SK-N-SH (cell line): ENCODE data around the gene SPEF1. TPM values are rescaled to one million over a fixed set of nuclear protein-coding genes. Genes with fewer than 3 reads are reported as not detected.

Experiments used
- CTCF ChIA-PET: fragments of 300-600, 350-600 bp; formaldehyde crosslinking; extraction: SDS; loops from one replicate; lab custom pipeline; 2021; lab: Yijun Ruan, JAX
- POLR2A ChIA-PET: fragments of 350-600 bp; sonication (Branson Sonifier 250); formaldehyde crosslinking; extraction: SDS; loops from one replicate; lab custom pipeline; 2020; ENCODE audit warnings: antibody characterized with exemption, inconsistent platforms; lab: Yijun Ruan, JAX
- DNase-seq: peaks from one replicate; pipeline ENCODE4 v3.0.0; 2012
- H2AFZ ChIP-seq: fragments of 200-600 bp; sonication (generic); 2 replicates; pipeline ENCODE4 v1.8.1; 2016; ENCODE audit warnings: antibody characterized with exemption, mild to moderate bottlenecking, low read depth
- H3F3A ChIP-seq: fragments of 200-600 bp; sonication (generic); replicated peaks from 2 replicates; pipeline ENCODE3; 2016; ENCODE audit warnings: antibody characterized with exemption, mild to moderate bottlenecking; ENCODE audit not compliant: insufficient read depth
- H3K27ac ChIP-seq, 2 experiments: fragments of 200-500 bp in 1 of 2; fragments of 200-600 bp in 1 of 2; sonication (Bioruptor generic) in 1 of 2; sonication (generic), shearing (Covaris generic) in 1 of 2; 2 replicates each; pipeline versions ENCODE4 v1.5.1 to v1.6.1; 2014 to 2016; ENCODE audit warnings: low read depth in 2 of 2, inconsistent platforms in 1 of 2, low read length in 1 of 2, mild to moderate bottlenecking in 1 of 2, mixed read lengths in 1 of 2
- H3K27me3 ChIP-seq: fragments of 200-600 bp; sonication (generic), shearing (Covaris generic); 2 replicates; pipeline ENCODE4 v1.6.1; 2016; ENCODE audit warnings: mixed run types; ENCODE audit not compliant: insufficient read depth
- H3K36me3 ChIP-seq, 2 experiments: fragments of 200-500 bp in 1 of 2; fragments of 200-600 bp in 1 of 2; sonication (Bioruptor generic) in 1 of 2; sonication (generic) in 1 of 2; replicated peaks in 1 of 2; 2 replicates each; pipeline versions ENCODE3 to v1.5.1; 2014 to 2016; ENCODE audit warnings: low read length in 1 of 2, mild to moderate bottlenecking in 1 of 2; ENCODE audit not compliant: insufficient read depth in 2 of 2, control insufficient read depth in 1 of 2
- H3K4me1 ChIP-seq, 2 experiments: fragments of 200-500 bp in 1 of 2; fragments of 200-600 bp in 1 of 2; sonication (Bioruptor generic) in 1 of 2; sonication (generic), shearing (Covaris generic) in 1 of 2; 2 replicates each; pipeline versions ENCODE4 v1.5.1 to v1.6.1; 2014 to 2016; ENCODE audit warnings: low read depth in 1 of 2, low read length in 1 of 2, mixed run types in 1 of 2; ENCODE audit not compliant: insufficient read depth in 2 of 2, control insufficient read depth in 1 of 2
- H3K4me2 ChIP-seq: fragments of 200-600 bp; sonication (generic), shearing (Covaris generic); 2 replicates; pipeline ENCODE4 v1.6.1; 2017; ENCODE audit warnings: mixed run types
- H3K4me3 ChIP-seq, 2 experiments: fragments of 200-500 bp in 1 of 2; fragments of 200-600 bp in 1 of 2; sonication (Bioruptor generic) in 1 of 2; sonication (generic), shearing (Covaris generic) in 1 of 2; 2 replicates each; pipeline versions ENCODE4 v1.5.1 to v1.8.1; 2014 to 2016; ENCODE audit warnings: low read depth in 2 of 2, inconsistent platforms in 1 of 2, low read length in 1 of 2, mild to moderate bottlenecking in 1 of 2, mixed read lengths in 1 of 2, moderate library complexity in 1 of 2
- H3K79me2 ChIP-seq: fragments of 200-600 bp; sonication (generic); 2 replicates; pipeline ENCODE4 v1.8.1; 2017; ENCODE audit warnings: mild to moderate bottlenecking; ENCODE audit not compliant: insufficient read depth
- H3K9ac ChIP-seq: fragments of 200-600 bp; sonication (generic); 2 replicates; pipeline ENCODE4 v1.6.1; 2017; ENCODE audit warnings: mixed run types
- H3K9me2 ChIP-seq: fragments of 200-600 bp; sonication (generic); 2 replicates; pipeline ENCODE4 v1.6.1; 2017; ENCODE audit warnings: mixed run types
- H3K9me3 ChIP-seq: fragments of 200-600 bp; sonication (generic); 2 replicates; pipeline ENCODE4 v1.6.1; 2017; ENCODE audit warnings: mixed run types, mild to moderate bottlenecking, moderate library complexity
- H4K20me1 ChIP-seq: fragments of 200-600 bp; sonication (generic); 2 replicates; pipeline ENCODE4 v1.6.1; 2017; ENCODE audit warnings: mild to moderate bottlenecking, mixed run types; ENCODE audit not compliant: insufficient read depth
- FOXJ3 ChIP-seq: sonication (generic); formaldehyde crosslinking; IDR thresholded peaks from 2 replicates; pipeline ENCODE4 v1.5.1; 2020; ENCODE audit warnings: mild to moderate bottlenecking, missing genetic modification reagents
- GABPA ChIP-seq: IDR thresholded peaks from 2 replicates; pipeline ENCODE4 v1.4.0; 2012; ENCODE audit warnings: low read depth, mild to moderate bottlenecking
- MEF2A ChIP-seq: IDR thresholded peaks from 2 replicates; pipeline ENCODE4 v1.4.0; 2012; ENCODE audit warnings: low read depth, borderline replicate concordance
- POLR2AphosphoS5 ChIP-seq: IDR thresholded peaks from 2 replicates; pipeline ENCODE4 v1.6.1; 2012; ENCODE audit warnings: low read depth, low read length
- RCOR1 ChIP-seq: fragments of 150-350 bp; IDR thresholded peaks from 2 replicates; pipeline ENCODE4 v1.6.1; 2017; ENCODE audit warnings: antibody characterized with exemption, low read length
- RFX5 ChIP-seq: IDR thresholded peaks from 2 replicates; pipeline ENCODE4 v1.6.1; 2012; ENCODE audit warnings: mild to moderate bottlenecking, improper control_type of control experiment, low read length
- RXRA ChIP-seq: IDR thresholded peaks from 2 replicates; pipeline ENCODE4 v1.4.0; 2012; ENCODE audit warnings: low read depth, mild to moderate bottlenecking, borderline replicate concordance
- SIN3A ChIP-seq: IDR thresholded peaks from 2 replicates; pipeline ENCODE4 v1.6.1; 2012; ENCODE audit warnings: low read depth, mild to moderate bottlenecking, low read length, moderate library complexity, borderline replicate concordance
- TCF12 ChIP-seq: IDR thresholded peaks from 2 replicates; pipeline ENCODE4 v1.4.0; 2012
- TEAD4 ChIP-seq: IDR thresholded peaks from 2 replicates; pipeline ENCODE4 v1.4.0; 2012; ENCODE audit warnings: mild to moderate bottlenecking, borderline replicate concordance; ENCODE audit not compliant: insufficient read depth
- YY1 ChIP-seq: IDR thresholded peaks from 2 replicates; pipeline ENCODE4 v1.4.0; 2012; ENCODE audit warnings: low read depth, mild to moderate bottlenecking
- WGBS: methylation state at CpG from one replicate; pipeline ENCODE4 v1.1.6; 2017; ENCODE audit warnings: low lambda C conversion rate; 5-methylcytosine and 5-hydroxymethylcytosine counted together
- polyA plus RNA-seq, 3 experiments: library from polyadenylated mRNA; depleted of rRNA; stranded (reverse); fragments of >200 nt; gene quantifications; 2 replicates each; pipeline ENCODE4 v1.2.3, GENCODE V29; 2012
- TF ChIP-seq, protein P1 (sequence below): fragments of 150-350 bp; IDR thresholded peaks from 2 replicates; pipeline ENCODE4 v1.6.1; 2016; ENCODE audit warnings: mild to moderate bottlenecking, low read depth, low read length
- TF ChIP-seq, protein P2 (sequence below): IDR thresholded peaks from 2 replicates; pipeline ENCODE4 v1.4.0; 2012; ENCODE audit warnings: low read depth
- TF ChIP-seq, protein P3 (sequence below): fragments of 200-600 bp; sonication (generic); IDR thresholded peaks from 2 replicates; pipeline ENCODE4 v1.6.1; 2017; ENCODE audit warnings: antibody characterized with exemption, mild to moderate bottlenecking, moderate library complexity
- TF ChIP-seq, protein P4 (sequence below): IDR thresholded peaks from 2 replicates; pipeline ENCODE4 v1.4.0; 2012; ENCODE audit warnings: low read depth, borderline replicate concordance

The SPEF1 gene
- polyA plus RNA-seq, 1 of the 3 experiments (the other 2 are of a cell fraction) = 1.6 TPM

DNA sequence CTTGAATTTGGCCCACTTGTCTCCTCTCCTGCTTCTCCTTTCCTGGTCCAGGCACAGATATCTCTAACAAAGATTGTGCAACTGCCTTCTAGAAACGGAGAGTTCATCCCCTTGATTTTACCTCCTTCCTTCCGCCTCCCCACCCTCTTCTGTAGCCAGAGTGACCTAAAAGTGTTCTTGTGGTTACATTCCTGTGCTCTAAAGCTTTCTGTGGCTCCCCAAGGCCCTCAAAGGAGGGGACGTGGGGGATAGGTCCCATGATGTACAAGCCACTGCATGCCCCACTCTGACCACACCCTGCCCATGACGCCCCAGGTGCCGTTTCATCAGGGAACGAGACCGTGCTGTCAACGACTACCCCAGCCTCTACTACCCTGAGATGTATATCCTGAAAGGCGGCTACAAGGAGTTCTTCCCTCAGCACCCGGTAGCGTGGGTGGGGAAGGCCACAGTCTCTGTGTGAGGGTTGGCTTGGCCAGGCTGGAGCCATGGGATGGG, 23.1 kb upstream of the SPEF1 start:
- H3K27me3 ChIP-seq = no peaks in the 10 kb centered on the region
- POLR2A ChIA-PET = interaction anchor here (0.9 kb wide), 1 partner anchor 14 kb away, joined by 5 read pairs; no protein-coding TSS in a partner anchor
- no peak overlapping the region for H3K4me2 ChIP-seq
- no peak overlapping the region for H2AFZ ChIP-seq
- no peak overlapping the region for H3K9ac ChIP-seq
- peaks cover 31 to 32% of the 10 kb centered on the region in 2 experiments; a peak in 3 of 4 replicates for H3K4me1 ChIP-seq
- H3K27ac ChIP-seq = no peak overlapping the region
- no peaks in the 10 kb centered on the region for H4K20me1 ChIP-seq
- H3K79me2 ChIP-seq = peaks cover 21% of the 10 kb centered on the region; the same call in 1 of the 2 replicates
- DNase-seq = no peak
- TF ChIP-seq GABPA = no peak
- TF ChIP-seq, protein P1, sequence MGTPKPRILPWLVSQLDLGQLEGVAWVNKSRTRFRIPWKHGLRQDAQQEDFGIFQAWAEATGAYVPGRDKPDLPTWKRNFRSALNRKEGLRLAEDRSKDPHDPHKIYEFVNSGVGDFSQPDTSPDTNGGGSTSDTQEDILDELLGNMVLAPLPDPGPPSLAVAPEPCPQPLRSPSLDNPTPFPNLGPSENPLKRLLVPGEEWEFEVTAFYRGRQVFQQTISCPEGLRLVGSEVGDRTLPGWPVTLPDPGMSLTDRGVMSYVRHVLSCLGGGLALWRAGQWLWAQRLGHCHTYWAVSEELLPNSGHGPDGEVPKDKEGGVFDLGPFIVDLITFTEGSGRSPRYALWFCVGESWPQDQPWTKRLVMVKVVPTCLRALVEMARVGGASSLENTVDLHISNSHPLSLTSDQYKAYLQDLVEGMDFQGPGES = no peak
- no peak for TF ChIP-seq TCF12
- TF ChIP-seq, protein P2, sequence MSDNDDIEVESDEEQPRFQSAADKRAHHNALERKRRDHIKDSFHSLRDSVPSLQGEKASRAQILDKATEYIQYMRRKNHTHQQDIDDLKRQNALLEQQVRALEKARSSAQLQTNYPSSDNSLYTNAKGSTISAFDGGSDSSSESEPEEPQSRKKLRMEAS = no peak
- TF ChIP-seq TEAD4 = no peak
- TF ChIP-seq, protein P3, sequence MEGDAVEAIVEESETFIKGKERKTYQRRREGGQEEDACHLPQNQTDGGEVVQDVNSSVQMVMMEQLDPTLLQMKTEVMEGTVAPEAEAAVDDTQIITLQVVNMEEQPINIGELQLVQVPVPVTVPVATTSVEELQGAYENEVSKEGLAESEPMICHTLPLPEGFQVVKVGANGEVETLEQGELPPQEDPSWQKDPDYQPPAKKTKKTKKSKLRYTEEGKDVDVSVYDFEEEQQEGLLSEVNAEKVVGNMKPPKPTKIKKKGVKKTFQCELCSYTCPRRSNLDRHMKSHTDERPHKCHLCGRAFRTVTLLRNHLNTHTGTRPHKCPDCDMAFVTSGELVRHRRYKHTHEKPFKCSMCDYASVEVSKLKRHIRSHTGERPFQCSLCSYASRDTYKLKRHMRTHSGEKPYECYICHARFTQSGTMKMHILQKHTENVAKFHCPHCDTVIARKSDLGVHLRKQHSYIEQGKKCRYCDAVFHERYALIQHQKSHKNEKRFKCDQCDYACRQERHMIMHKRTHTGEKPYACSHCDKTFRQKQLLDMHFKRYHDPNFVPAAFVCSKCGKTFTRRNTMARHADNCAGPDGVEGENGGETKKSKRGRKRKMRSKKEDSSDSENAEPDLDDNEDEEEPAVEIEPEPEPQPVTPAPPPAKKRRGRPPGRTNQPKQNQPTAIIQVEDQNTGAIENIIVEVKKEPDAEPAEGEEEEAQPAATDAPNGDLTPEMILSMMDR = no peak
- no peak for TF ChIP-seq FOXJ3
- no peak for TF ChIP-seq YY1
- no peak for TF ChIP-seq MEF2A
- TF ChIP-seq POLR2AphosphoS5 = no peak
- no peak for TF ChIP-seq RFX5
- no peak for TF ChIP-seq SIN3A
- TF ChIP-seq, protein P4, sequence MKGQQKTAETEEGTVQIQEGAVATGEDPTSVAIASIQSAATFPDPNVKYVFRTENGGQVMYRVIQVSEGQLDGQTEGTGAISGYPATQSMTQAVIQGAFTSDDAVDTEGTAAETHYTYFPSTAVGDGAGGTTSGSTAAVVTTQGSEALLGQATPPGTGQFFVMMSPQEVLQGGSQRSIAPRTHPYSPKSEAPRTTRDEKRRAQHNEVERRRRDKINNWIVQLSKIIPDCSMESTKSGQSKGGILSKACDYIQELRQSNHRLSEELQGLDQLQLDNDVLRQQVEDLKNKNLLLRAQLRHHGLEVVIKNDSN = no peak
- TF ChIP-seq RXRA = no peak
- TF ChIP-seq RCOR1 = no peak
- H3K9me3 ChIP-seq = no peaks in the 10 kb centered on the region
- no peak overlapping the region for H3K4me3 ChIP-seq
- H3K36me3 ChIP-seq = peaks cover 14 to 36% of the 10 kb centered on the region in 2 experiments
- H3F3A ChIP-seq = peaks cover 43% of the 10 kb centered on the region
- CTCF ChIA-PET = interaction anchor here (0.6 to 1.0 kb wide), 2 partner anchors 9 to 18 kb away, joined by 3 to 4 read pairs; partner anchors contain the start of gene CENPB
- no peaks in the 10 kb centered on the region for H3K9me2 ChIP-seq
- 92% methylated on average over 11 of the region's 11 CpGs for WGBS
